Activated CD8-positive, alpha-beta memory T cell treated with anti-CD3 and anti-CD28 coated beads, Interleukin-2, amount 10 ng/mL, durations not matched to agents 7 days and 5 days (primary cell): ENCODE data around the gene SLC35F5. TPM values are rescaled to one million over a fixed set of nuclear protein-coding genes. Genes with fewer than 3 reads are reported as not detected.
A peak's percentile ranks its signal among the peaks of the same experiment; 100 is the strongest.
"Not testable (repeated sequence)": the region's sequence is repeated elsewhere in the genome, so short reads cannot be mapped to it uniquely, and the experiment has no call there.

Source experiments
- ATAC-seq: fragments of 150-1000 bp; cut with Tn5 transposase; one replicate; pipeline ENCODE4 v1.10.0; 2021; ENCODE audit warnings: moderate library complexity
- CTCF ChIA-PET: fragments of 350-600 bp; sonication (Branson Sonifier 250); formaldehyde crosslinking; loops from one replicate; lab custom pipeline; 2021; ENCODE audit warnings: antibody characterized with exemption; lab: Charles Lee
- DNase-seq: peaks from one replicate; pipeline ENCODE4 v3.0.0-alpha.2; 2020
- H3K27ac Mint-ChIP-seq: one replicate; pipeline ENCODE4 v1.8.0; 2021; ENCODE audit warnings: mild to moderate bottlenecking, mixed read lengths
- H3K27me3 Mint-ChIP-seq: one replicate; pipeline ENCODE4 v1.8.0; 2021; ENCODE audit warnings: mixed read lengths
- H3K36me3 Mint-ChIP-seq: one replicate; pipeline ENCODE4 v1.8.0; 2021; ENCODE audit warnings: mild to moderate bottlenecking, mixed read lengths
- H3K4me1 Mint-ChIP-seq: one replicate; pipeline ENCODE4 v1.8.0; 2021; ENCODE audit warnings: mixed read lengths
- H3K4me3 Mint-ChIP-seq: one replicate; pipeline ENCODE4 v1.8.0; 2021; ENCODE audit warnings: mild to moderate bottlenecking, moderate library complexity, mixed read lengths
- H3K9me3 Mint-ChIP-seq: one replicate; pipeline ENCODE4 v1.8.0; 2022; ENCODE audit warnings: low read depth, mixed read lengths
- total RNA-seq, 2 experiments: library from RNA; stranded (reverse); gene quantifications; one replicate each; pipeline ENCODE4 v1.2.3, GENCODE V29; 2021

The SLC35F5 gene
- total RNA-seq = 10 to 100 TPM; 21.6 to 26.5 TPM

DNA sequence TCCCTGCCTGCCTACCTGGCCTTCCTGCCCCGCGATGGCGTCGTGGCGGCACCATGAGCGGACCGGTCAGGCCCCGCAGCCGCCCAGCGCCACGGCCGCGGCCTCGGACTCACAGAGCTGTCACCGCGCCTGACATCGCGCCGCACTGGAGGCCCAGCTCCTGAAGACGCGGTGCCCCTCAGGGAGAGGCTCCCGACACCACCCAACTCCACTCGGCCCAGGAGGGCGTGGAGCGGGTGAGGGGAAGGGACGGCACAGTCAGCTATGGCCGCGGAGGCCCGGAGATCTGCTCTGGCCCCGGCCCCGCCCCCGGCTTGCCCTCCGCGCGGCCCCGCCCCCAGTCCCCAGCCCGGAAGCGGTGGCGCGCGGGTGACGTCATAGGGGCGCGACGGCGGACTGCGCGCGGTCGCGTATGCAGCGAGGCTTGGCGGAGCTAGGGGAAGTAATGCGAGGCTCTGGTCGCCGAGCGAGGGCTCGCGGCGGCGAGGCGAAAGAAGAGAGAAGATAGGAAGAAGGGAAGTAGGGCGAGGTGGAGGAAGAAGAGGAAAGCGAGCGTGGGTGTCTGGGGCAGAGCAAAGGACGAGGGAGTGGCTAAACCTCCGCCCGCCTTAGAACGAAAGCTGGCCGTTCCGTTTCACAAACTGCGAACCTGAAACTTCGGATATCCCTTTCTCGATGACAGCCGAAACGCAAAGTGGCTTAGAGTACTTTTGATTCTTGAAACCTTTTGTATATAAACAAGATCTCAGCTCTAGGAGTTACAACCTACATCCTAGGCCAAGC is at the start of gene SLC35F5:
Gene SLC35F5, minus strand, starts transcription at position 288 of the 783 bp plus-strand sequence. Its CDS starts 233 bp downstream, at position 55.
- peak within 1 kb of the TSS; percentile 90 for H3K4me3 Mint-ChIP-seq
- H3K27me3 Mint-ChIP-seq = no peaks in the 10 kb centered on the region
- peak; percentile 90 for ATAC-seq
- peaks cover 13% of the 10 kb centered on the region for H3K36me3 Mint-ChIP-seq
- H3K4me1 Mint-ChIP-seq = peaks cover 28% of the 10 kb centered on the region
- CTCF ChIA-PET = interaction anchor here (0.6 to 2.3 kb wide), 13 partner anchors 12 to 1160 kb away, joined by 3 to 10 read pairs (median 4); partner anchors contain the start of gene ACTR3
- DNase-seq = peak; percentile 93
- peak within 1 kb of the TSS; percentile 100 for H3K27ac Mint-ChIP-seq
- H3K9me3 Mint-ChIP-seq = no peaks in the 10 kb centered on the region

DNA sequence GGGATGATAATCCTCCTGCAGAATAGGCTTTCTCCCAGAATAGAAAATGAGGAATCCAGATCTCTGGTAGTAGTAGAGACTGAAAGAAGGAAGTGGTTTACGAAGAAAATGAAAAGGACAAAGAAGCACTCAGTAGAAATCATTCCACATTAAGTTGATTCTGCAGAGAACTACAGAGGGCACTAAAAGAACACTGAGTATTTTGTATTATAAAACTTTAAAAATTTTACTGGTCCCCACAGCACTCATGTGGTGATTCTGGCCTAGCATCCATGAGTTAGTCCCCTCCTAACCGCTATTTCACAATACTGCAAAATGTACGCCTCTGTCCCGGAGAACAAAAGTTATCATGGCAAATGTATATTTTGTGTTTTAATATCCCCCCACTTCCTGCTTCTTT is 42.9 kb upstream of the SLC35F5 start:
- peaks cover 9% of the 10 kb centered on the region for H3K4me1 Mint-ChIP-seq
- CTCF ChIA-PET = no interaction called here
- H3K4me3 Mint-ChIP-seq = no peak overlapping the region
- H3K36me3 Mint-ChIP-seq = no peaks in the 10 kb centered on the region
- H3K9me3 Mint-ChIP-seq = no peaks in the 10 kb centered on the region
- DNase-seq = no peak
- H3K27ac Mint-ChIP-seq = no peak overlapping the region
- H3K27me3 Mint-ChIP-seq = no peaks in the 10 kb centered on the region
- no peak for ATAC-seq

DNA sequence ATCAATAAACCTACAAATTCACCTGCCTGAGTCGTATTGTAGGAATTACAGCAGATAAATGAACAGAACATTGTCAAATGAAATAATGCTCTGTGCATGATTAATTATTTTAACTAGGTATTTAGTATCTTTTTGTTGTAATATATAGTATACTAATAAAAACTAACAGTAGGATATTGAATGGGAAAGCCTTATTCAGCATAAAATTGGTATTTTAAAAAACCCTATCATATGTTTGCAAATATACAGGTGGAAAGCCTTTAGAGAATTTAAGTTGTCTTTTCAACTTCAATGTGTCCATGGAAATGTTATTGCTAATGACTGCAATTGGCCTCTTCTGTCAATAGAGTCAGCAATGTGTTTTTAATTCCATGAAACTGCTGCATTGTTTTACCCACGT is 40.8 kb upstream of the SLC35F5 start:
- H3K9me3 Mint-ChIP-seq = no peaks in the 10 kb centered on the region
- CTCF ChIA-PET = no interaction called here
- H3K4me3 Mint-ChIP-seq = no peak overlapping the region
- H3K36me3 Mint-ChIP-seq = no peaks in the 10 kb centered on the region
- ATAC-seq (no peak), DNase-seq (no peak)
- no peaks in the 10 kb centered on the region for H3K27me3 Mint-ChIP-seq
- H3K4me1 Mint-ChIP-seq = peaks cover 19% of the 10 kb centered on the region
- no peak overlapping the region for H3K27ac Mint-ChIP-seq

DNA sequence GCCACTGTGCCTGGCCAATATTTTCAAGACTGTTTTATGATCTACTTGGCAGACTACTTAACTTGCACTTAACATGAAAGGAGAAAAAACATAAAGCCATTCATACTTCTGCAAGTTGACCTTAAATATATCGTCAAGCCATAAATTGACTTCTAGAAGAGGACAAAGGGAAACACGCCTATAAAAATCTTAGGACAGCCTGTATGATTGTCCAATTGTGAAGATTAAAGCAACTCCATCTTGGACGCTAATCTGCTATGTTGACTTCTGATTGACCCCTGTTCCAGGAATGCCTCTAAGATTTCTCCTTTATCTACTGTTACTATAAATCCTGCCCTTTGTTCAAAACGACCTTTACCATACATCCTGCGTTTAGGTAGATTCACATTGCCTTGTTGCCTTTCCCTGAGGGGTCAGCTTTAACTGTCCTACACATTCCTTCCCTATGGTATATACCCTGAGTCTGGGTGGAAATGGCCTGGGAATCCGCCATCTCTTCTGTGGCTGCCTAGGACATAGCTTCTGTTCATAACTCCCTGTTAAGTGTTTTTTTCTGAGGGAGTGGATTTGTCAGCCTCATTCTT is 40.2 kb upstream of the SLC35F5 start:
- Mint-ChIP-seq H3K27ac (no peak overlapping the region), H3K36me3 (no peaks in the 10 kb centered on the region), H3K4me1 (peaks cover 24% of the 10 kb centered on the region), H3K4me3 (no peak overlapping the region), H3K27me3 (no peaks in the 10 kb centered on the region), H3K9me3 (no peaks in the 10 kb centered on the region)
- no peak for DNase-seq
- no peak for ATAC-seq
- CTCF ChIA-PET = no interaction called here

- Mint-ChIP-seq H3K9me3 (no peaks in the 10 kb centered on the region), H3K27me3 (no peaks in the 10 kb centered on the region), H3K36me3 (no peaks in the 10 kb centered on the region), H3K4me3 (no peak overlapping the region), H3K4me1 (peaks cover 27% of the 10 kb centered on the region), H3K27ac (no peak overlapping the region)
- CTCF ChIA-PET = no interaction called here
- ATAC-seq (no peak), DNase-seq (no peak)
Observed at GRCh38 chr2:113795405-113795920, 39.0 kb upstream of the SLC35F5 start.

GRCh38 chr2:113791697-113792590 is 35.5 kb upstream of the SLC35F5 start:
- ATAC-seq (peak; percentile 87), DNase-seq (no peak)
- Mint-ChIP-seq H3K36me3 (peaks cover 2% of the 10 kb centered on the region), H3K27ac (peak overlapping the region; percentile 79), H3K4me3 (peak overlapping the region; percentile 44), H3K4me1 (peaks cover 26% of the 10 kb centered on the region), H3K27me3 (no peaks in the 10 kb centered on the region), H3K9me3 (peaks cover 2% of the 10 kb centered on the region)
- CTCF ChIA-PET = interaction anchor here (0.6 to 1.0 kb wide), 2 partner anchors 14 to 84 kb away, joined by 3 read pairs; no protein-coding TSS in a partner anchor

DNA sequence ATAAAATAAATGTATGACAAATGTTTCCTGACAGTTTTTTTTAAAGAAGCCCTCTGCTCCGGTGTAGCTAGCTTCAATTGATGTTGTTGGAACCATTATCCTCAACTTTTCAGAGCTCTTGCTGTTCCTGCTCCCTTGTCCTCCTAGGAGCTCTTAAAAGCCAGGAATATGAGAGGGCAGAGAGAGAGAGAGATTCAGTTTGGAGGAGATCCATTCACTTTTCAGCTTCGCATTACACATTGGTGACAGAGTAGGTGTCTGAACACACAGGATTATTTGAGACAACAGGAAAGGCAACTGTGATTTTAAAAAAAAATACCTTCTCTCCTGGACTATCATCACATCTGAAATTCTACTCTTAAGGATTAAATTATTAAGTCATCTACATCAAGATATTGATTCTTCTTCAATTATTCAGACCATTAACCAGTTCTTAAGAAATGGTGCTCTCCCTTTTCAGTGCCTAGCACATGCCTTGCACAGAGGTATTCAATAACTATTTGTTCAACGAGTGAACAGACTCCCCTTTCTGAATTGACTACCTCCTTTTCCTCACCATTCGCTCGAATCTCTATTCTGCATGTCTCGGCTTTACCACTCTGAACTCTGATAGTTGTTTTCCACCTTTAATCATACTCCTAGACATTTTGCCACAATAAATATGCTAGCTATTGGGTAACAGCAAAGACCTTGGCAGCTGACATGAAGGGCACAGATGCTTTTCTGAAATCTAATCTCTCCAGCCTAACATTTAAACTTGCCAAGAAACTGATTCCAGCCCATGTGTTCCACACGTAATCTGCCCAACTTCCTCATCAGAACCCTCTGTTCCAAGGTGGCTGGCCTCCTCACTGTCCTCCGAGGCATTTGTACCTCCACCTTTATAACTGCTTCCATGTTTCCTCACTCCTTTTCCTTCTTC is 28.6 kb upstream of the SLC35F5 start:
- H3K27ac Mint-ChIP-seq = no peak overlapping the region
- DNase-seq = no peak
- peaks cover 2% of the 10 kb centered on the region for H3K36me3 Mint-ChIP-seq
- H3K4me3 Mint-ChIP-seq = no peak overlapping the region
- CTCF ChIA-PET = no interaction called here
- peaks cover 2% of the 10 kb centered on the region for H3K27me3 Mint-ChIP-seq
- H3K9me3 Mint-ChIP-seq = peaks cover 2% of the 10 kb centered on the region
- no peak for ATAC-seq
- no peaks in the 10 kb centered on the region for H3K4me1 Mint-ChIP-seq

- DNase-seq (no peak), ATAC-seq (no peak)
- CTCF ChIA-PET = no interaction called here
- no peaks in the 10 kb centered on the region for H3K36me3 Mint-ChIP-seq
- peaks cover 6% of the 10 kb centered on the region for H3K27me3 Mint-ChIP-seq
- no peaks in the 10 kb centered on the region for H3K9me3 Mint-ChIP-seq
- no peak overlapping the region for H3K27ac Mint-ChIP-seq
- peaks cover 2% of the 10 kb centered on the region for H3K4me1 Mint-ChIP-seq
- no peak overlapping the region for H3K4me3 Mint-ChIP-seq
Observed at GRCh38 chr2:113780472-113780871, 24.0 kb upstream of the SLC35F5 start.

DNA sequence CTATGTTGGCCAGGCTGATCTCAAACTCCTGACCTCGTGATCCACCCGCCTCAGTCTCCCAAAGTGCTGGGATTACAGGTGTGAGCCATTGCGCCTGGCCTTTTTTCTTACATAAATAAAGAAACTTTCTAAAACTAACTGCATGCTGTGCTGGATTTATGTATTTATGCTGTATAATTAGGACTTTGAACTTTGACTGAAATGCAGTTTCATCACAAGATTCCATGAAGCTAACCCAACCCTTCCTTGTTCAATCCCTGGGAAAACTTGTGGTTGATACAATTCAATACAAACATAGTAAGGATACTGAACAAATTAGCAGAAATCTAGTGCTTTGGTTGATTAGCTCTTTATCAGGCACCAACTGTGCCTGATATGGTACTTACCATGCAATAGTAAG is 20.9 kb upstream of the SLC35F5 start:
- DNase-seq (no peak), ATAC-seq (no peak)
- Mint-ChIP-seq H3K27me3 (peaks cover 4% of the 10 kb centered on the region), H3K9me3 (no peaks in the 10 kb centered on the region), H3K27ac (no peak overlapping the region), H3K36me3 (no peaks in the 10 kb centered on the region), H3K4me1 (peaks cover 2% of the 10 kb centered on the region), H3K4me3 (no peak overlapping the region)
- CTCF ChIA-PET = no interaction called here

- Mint-ChIP-seq H3K4me1 (peaks cover 2% of the 10 kb centered on the region), H3K27me3 (peaks cover 4% of the 10 kb centered on the region), H3K36me3 (no peaks in the 10 kb centered on the region), H3K9me3 (no peaks in the 10 kb centered on the region), H3K27ac (no peak overlapping the region), H3K4me3 (no peak overlapping the region)
- CTCF ChIA-PET = no interaction called here
- DNase-seq = no peak
- ATAC-seq = no peak
Observed at GRCh38 chr2:113776949-113777348, 20.5 kb upstream of the SLC35F5 start.

DNA sequence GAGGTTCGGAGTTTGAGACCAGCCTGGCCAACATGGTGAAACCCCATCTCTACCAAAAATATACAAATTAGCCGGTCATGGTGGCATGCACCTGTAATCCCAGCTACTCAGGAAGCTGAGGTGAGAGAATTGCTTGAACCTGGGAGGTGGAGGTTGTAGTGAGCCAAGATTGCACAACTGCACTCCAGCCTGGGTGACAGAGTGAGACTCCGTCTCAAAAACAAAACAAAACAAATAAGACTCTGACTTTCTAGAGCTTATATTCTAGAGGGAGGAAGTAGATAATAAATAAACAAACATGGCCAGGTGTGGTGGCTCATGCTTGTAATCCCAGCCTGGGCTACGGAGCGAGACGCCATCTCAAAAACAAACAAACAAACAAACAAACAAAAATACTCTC is 18.2 kb upstream of the SLC35F5 start:
- CTCF ChIA-PET = interaction anchor here (1.4 to 2.3 kb wide), 2 partner anchors 18 to 19 kb away, joined by 5 to 6 read pairs; partner anchors contain the start of gene SLC35F5
- not testable (repeated sequence) for H3K9me3 Mint-ChIP-seq, H3K4me1 Mint-ChIP-seq, H3K4me3 Mint-ChIP-seq, H3K27me3 Mint-ChIP-seq, H3K36me3 Mint-ChIP-seq, DNase-seq, ATAC-seq, H3K27ac Mint-ChIP-seq

GRCh38 chr2:113770929-113771328 is 14.5 kb upstream of the SLC35F5 start:
- DNase-seq (no peak), ATAC-seq (no peak)
- Mint-ChIP-seq H3K4me1 (no peaks in the 10 kb centered on the region), H3K9me3 (no peaks in the 10 kb centered on the region), H3K27me3 (no peaks in the 10 kb centered on the region), H3K36me3 (no peaks in the 10 kb centered on the region), H3K27ac (no peak overlapping the region), H3K4me3 (no peak overlapping the region)
- CTCF ChIA-PET = no interaction called here
